SK-N-SH (cell line): ENCODE measurements around the gene SLC13A3. TPM values are rescaled to one million over a fixed set of nuclear protein-coding genes. Genes with fewer than 3 reads are reported as not detected.

Experiments
- CTCF ChIA-PET: fragments of 300-600, 350-600 bp; formaldehyde crosslinking; extraction: SDS; loops from one replicate; lab custom pipeline; 2021; lab: Yijun Ruan, JAX
- POLR2A ChIA-PET: fragments of 350-600 bp; sonication (Branson Sonifier 250); formaldehyde crosslinking; extraction: SDS; loops from one replicate; lab custom pipeline; 2020; ENCODE audit warnings: antibody characterized with exemption, inconsistent platforms; lab: Yijun Ruan, JAX
- DNase-seq: peaks from one replicate; pipeline ENCODE4 v3.0.0; 2012
- H2AFZ ChIP-seq: fragments of 200-600 bp; sonication (generic); 2 replicates; pipeline ENCODE4 v1.8.1; 2016; ENCODE audit warnings: antibody characterized with exemption, mild to moderate bottlenecking, low read depth
- H3F3A ChIP-seq: fragments of 200-600 bp; sonication (generic); replicated peaks from 2 replicates; pipeline ENCODE3; 2016; ENCODE audit warnings: antibody characterized with exemption, mild to moderate bottlenecking; ENCODE audit not compliant: insufficient read depth
- H3K27ac ChIP-seq, 2 experiments: fragments of 200-500 bp in 1 of 2; fragments of 200-600 bp in 1 of 2; sonication (Bioruptor generic) in 1 of 2; sonication (generic), shearing (Covaris generic) in 1 of 2; 2 replicates each; pipeline versions ENCODE4 v1.5.1 to v1.6.1; 2014 to 2016; ENCODE audit warnings: low read depth in 2 of 2, inconsistent platforms in 1 of 2, low read length in 1 of 2, mild to moderate bottlenecking in 1 of 2, mixed read lengths in 1 of 2
- H3K27me3 ChIP-seq: fragments of 200-600 bp; sonication (generic), shearing (Covaris generic); 2 replicates; pipeline ENCODE4 v1.6.1; 2016; ENCODE audit warnings: mixed run types; ENCODE audit not compliant: insufficient read depth
- H3K36me3 ChIP-seq, 2 experiments: fragments of 200-500 bp in 1 of 2; fragments of 200-600 bp in 1 of 2; sonication (Bioruptor generic) in 1 of 2; sonication (generic) in 1 of 2; replicated peaks in 1 of 2; 2 replicates each; pipeline versions ENCODE3 to v1.5.1; 2014 to 2016; ENCODE audit warnings: low read length in 1 of 2, mild to moderate bottlenecking in 1 of 2; ENCODE audit not compliant: insufficient read depth in 2 of 2, control insufficient read depth in 1 of 2
- H3K4me1 ChIP-seq, 2 experiments: fragments of 200-500 bp in 1 of 2; fragments of 200-600 bp in 1 of 2; sonication (Bioruptor generic) in 1 of 2; sonication (generic), shearing (Covaris generic) in 1 of 2; 2 replicates each; pipeline versions ENCODE4 v1.5.1 to v1.6.1; 2014 to 2016; ENCODE audit warnings: low read depth in 1 of 2, low read length in 1 of 2, mixed run types in 1 of 2; ENCODE audit not compliant: insufficient read depth in 2 of 2, control insufficient read depth in 1 of 2
- H3K4me2 ChIP-seq: fragments of 200-600 bp; sonication (generic), shearing (Covaris generic); 2 replicates; pipeline ENCODE4 v1.6.1; 2017; ENCODE audit warnings: mixed run types
- H3K4me3 ChIP-seq, 2 experiments: fragments of 200-500 bp in 1 of 2; fragments of 200-600 bp in 1 of 2; sonication (Bioruptor generic) in 1 of 2; sonication (generic), shearing (Covaris generic) in 1 of 2; 2 replicates each; pipeline versions ENCODE4 v1.5.1 to v1.8.1; 2014 to 2016; ENCODE audit warnings: low read depth in 2 of 2, inconsistent platforms in 1 of 2, low read length in 1 of 2, mild to moderate bottlenecking in 1 of 2, mixed read lengths in 1 of 2, moderate library complexity in 1 of 2
- H3K79me2 ChIP-seq: fragments of 200-600 bp; sonication (generic); 2 replicates; pipeline ENCODE4 v1.8.1; 2017; ENCODE audit warnings: mild to moderate bottlenecking; ENCODE audit not compliant: insufficient read depth
- H3K9ac ChIP-seq: fragments of 200-600 bp; sonication (generic); 2 replicates; pipeline ENCODE4 v1.6.1; 2017; ENCODE audit warnings: mixed run types
- H3K9me2 ChIP-seq: fragments of 200-600 bp; sonication (generic); 2 replicates; pipeline ENCODE4 v1.6.1; 2017; ENCODE audit warnings: mixed run types
- H3K9me3 ChIP-seq: fragments of 200-600 bp; sonication (generic); 2 replicates; pipeline ENCODE4 v1.6.1; 2017; ENCODE audit warnings: mixed run types, mild to moderate bottlenecking, moderate library complexity
- H4K20me1 ChIP-seq: fragments of 200-600 bp; sonication (generic); 2 replicates; pipeline ENCODE4 v1.6.1; 2017; ENCODE audit warnings: mild to moderate bottlenecking, mixed run types; ENCODE audit not compliant: insufficient read depth
- ELF1 ChIP-seq: IDR thresholded peaks from 2 replicates; pipeline ENCODE4 v1.4.0; 2012
- EP300 ChIP-seq, 2 experiments: IDR thresholded peaks; 2 replicates each; pipeline versions ENCODE4 v1.4.0 to v1.6.1; 2012; ENCODE audit warnings: borderline replicate concordance in 1 of 2, low read depth in 1 of 2, low read length in 1 of 2
- FOXJ3 ChIP-seq: sonication (generic); formaldehyde crosslinking; IDR thresholded peaks from 2 replicates; pipeline ENCODE4 v1.5.1; 2020; ENCODE audit warnings: mild to moderate bottlenecking, missing genetic modification reagents
- FOXM1 ChIP-seq: IDR thresholded peaks from 2 replicates; pipeline ENCODE4 v1.4.0; 2012; ENCODE audit warnings: low read depth, mild to moderate bottlenecking
- GABPA ChIP-seq: IDR thresholded peaks from 2 replicates; pipeline ENCODE4 v1.4.0; 2012; ENCODE audit warnings: low read depth, mild to moderate bottlenecking
- GATA2 ChIP-seq: sonication (generic); formaldehyde crosslinking; IDR thresholded peaks from 2 replicates; pipeline ENCODE4 v1.5.0; 2020; ENCODE audit warnings: mild to moderate bottlenecking, missing genetic modification reagents
- MEF2A ChIP-seq: IDR thresholded peaks from 2 replicates; pipeline ENCODE4 v1.4.0; 2012; ENCODE audit warnings: low read depth, borderline replicate concordance
- MXI1 ChIP-seq: IDR thresholded peaks from 2 replicates; pipeline ENCODE4 v1.6.1; 2012; ENCODE audit warnings: mild to moderate bottlenecking, low read depth, low read length, improper control_type of control experiment
- RCOR1 ChIP-seq: fragments of 150-350 bp; IDR thresholded peaks from 2 replicates; pipeline ENCODE4 v1.6.1; 2017; ENCODE audit warnings: antibody characterized with exemption, low read length
- RXRA ChIP-seq: IDR thresholded peaks from 2 replicates; pipeline ENCODE4 v1.4.0; 2012; ENCODE audit warnings: low read depth, mild to moderate bottlenecking, borderline replicate concordance
- SMC3 ChIP-seq: IDR thresholded peaks from 2 replicates; pipeline ENCODE4 v1.6.1; 2012; ENCODE audit warnings: low read depth, low read length, improper control_type of control experiment
- TAF1 ChIP-seq: IDR thresholded peaks from 2 replicates; pipeline ENCODE4 v1.6.1; 2012; ENCODE audit warnings: low read depth, mild to moderate bottlenecking, low read length, moderate library complexity, borderline replicate concordance
- TCF12 ChIP-seq: IDR thresholded peaks from 2 replicates; pipeline ENCODE4 v1.4.0; 2012
- TEAD4 ChIP-seq: IDR thresholded peaks from 2 replicates; pipeline ENCODE4 v1.4.0; 2012; ENCODE audit warnings: mild to moderate bottlenecking, borderline replicate concordance; ENCODE audit not compliant: insufficient read depth
- YY1 ChIP-seq: IDR thresholded peaks from 2 replicates; pipeline ENCODE4 v1.4.0; 2012; ENCODE audit warnings: low read depth, mild to moderate bottlenecking
- WGBS: methylation state at CpG from one replicate; pipeline ENCODE4 v1.1.6; 2017; ENCODE audit warnings: low lambda C conversion rate; 5-methylcytosine and 5-hydroxymethylcytosine counted together
- polyA plus RNA-seq, 3 experiments: library from polyadenylated mRNA; depleted of rRNA; stranded (reverse); fragments of >200 nt; gene quantifications; 2 replicates each; pipeline ENCODE4 v1.2.3, GENCODE V29; 2012
- TF ChIP-seq, protein P1 (sequence below): IDR thresholded peaks from 2 replicates; pipeline ENCODE4 v1.6.1; 2012; ENCODE audit warnings: mild to moderate bottlenecking, low read depth, low read length, moderate library complexity
- TF ChIP-seq, protein P2 (sequence below): fragments of 150-350 bp; IDR thresholded peaks from 2 replicates; pipeline ENCODE4 v1.6.1; 2017; ENCODE audit warnings: antibody characterized with exemption, low read length, low read depth, borderline replicate concordance
- TF ChIP-seq, protein P3 (sequence below): fragments of 150-350 bp; IDR thresholded peaks from 2 replicates; pipeline ENCODE4 v1.6.1; 2016; ENCODE audit warnings: mild to moderate bottlenecking, low read depth, low read length
- TF ChIP-seq, protein P4 (sequence below): IDR thresholded peaks from 2 replicates; pipeline ENCODE4; 2012

SLC13A3 gene
- polyA plus RNA-seq, 1 of the 3 experiments (the other 2 are of a cell fraction): 0.10 TPM

DNA sequence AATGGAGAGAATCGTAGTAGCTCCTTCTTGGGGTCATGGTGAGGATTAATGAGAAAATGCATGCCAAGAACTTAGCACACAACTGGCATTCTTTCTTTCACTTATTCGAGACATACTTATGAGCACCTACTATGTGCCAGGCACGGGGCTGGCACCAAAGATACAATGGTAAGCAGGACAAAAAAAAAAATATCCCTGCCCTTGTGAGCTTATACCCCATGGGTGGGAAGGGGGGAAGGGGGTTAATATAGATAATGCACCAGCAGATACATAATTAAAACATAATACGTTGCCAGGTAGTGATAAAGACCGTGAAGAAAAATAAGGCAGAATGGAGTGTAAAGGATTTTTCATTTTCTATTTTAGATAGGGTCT, 8.3 kb downstream of the SLC13A3 start:
- no peak overlapping the region for H3K9ac ChIP-seq
- no peaks in the 10 kb centered on the region for H4K20me1 ChIP-seq
- H3K4me2 ChIP-seq: no peak overlapping the region
- no peaks in the 10 kb centered on the region for H3K36me3 ChIP-seq
- H3K4me1 ChIP-seq: no peaks in the 10 kb centered on the region
- no peak for TF ChIP-seq TCF12
- TF ChIP-seq, protein P1, sequence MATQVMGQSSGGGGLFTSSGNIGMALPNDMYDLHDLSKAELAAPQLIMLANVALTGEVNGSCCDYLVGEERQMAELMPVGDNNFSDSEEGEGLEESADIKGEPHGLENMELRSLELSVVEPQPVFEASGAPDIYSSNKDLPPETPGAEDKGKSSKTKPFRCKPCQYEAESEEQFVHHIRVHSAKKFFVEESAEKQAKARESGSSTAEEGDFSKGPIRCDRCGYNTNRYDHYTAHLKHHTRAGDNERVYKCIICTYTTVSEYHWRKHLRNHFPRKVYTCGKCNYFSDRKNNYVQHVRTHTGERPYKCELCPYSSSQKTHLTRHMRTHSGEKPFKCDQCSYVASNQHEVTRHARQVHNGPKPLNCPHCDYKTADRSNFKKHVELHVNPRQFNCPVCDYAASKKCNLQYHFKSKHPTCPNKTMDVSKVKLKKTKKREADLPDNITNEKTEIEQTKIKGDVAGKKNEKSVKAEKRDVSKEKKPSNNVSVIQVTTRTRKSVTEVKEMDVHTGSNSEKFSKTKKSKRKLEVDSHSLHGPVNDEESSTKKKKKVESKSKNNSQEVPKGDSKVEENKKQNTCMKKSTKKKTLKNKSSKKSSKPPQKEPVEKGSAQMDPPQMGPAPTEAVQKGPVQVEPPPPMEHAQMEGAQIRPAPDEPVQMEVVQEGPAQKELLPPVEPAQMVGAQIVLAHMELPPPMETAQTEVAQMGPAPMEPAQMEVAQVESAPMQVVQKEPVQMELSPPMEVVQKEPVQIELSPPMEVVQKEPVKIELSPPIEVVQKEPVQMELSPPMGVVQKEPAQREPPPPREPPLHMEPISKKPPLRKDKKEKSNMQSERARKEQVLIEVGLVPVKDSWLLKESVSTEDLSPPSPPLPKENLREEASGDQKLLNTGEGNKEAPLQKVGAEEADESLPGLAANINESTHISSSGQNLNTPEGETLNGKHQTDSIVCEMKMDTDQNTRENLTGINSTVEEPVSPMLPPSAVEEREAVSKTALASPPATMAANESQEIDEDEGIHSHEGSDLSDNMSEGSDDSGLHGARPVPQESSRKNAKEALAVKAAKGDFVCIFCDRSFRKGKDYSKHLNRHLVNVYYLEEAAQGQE: no peak
- no peak for TF ChIP-seq SMC3
- TF ChIP-seq YY1: no peak
- TF ChIP-seq, protein P2, sequence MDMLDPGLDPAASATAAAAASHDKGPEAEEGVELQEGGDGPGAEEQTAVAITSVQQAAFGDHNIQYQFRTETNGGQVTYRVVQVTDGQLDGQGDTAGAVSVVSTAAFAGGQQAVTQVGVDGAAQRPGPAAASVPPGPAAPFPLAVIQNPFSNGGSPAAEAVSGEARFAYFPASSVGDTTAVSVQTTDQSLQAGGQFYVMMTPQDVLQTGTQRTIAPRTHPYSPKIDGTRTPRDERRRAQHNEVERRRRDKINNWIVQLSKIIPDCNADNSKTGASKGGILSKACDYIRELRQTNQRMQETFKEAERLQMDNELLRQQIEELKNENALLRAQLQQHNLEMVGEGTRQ: no peak
- no peak for TF ChIP-seq GATA2 (CRISPR knock-in tag)
- TF ChIP-seq RCOR1: no peak
- no peak for TF ChIP-seq GABPA
- no peak for TF ChIP-seq FOXJ3 (CRISPR knock-in tag)
- no peak for TF ChIP-seq RXRA
- no peak for TF ChIP-seq ELF1
- no peak for TF ChIP-seq EP300 (IDR thresholded peaks at IDR 0.05; ENCODE audit: borderline replicate concordance in 1 of 2, low read depth in 1 of 2, low read length in 1 of 2)
- TF ChIP-seq, all 33 proteins: peak for 0
- no peak for DNase-seq
- no peaks in the 10 kb centered on the region for H3K9me3 ChIP-seq
- no peaks in the 10 kb centered on the region for H3K27me3 ChIP-seq
- CTCF ChIA-PET: no interaction called here
- no peaks in the 10 kb centered on the region for H3F3A ChIP-seq
- H3K9me2 ChIP-seq: no peaks in the 10 kb centered on the region
- WGBS: 35% methylated on average over 5 of the region's 5 CpGs
- H2AFZ ChIP-seq: no peak overlapping the region
- no peak overlapping the region for H3K4me3 ChIP-seq
- no peaks in the 10 kb centered on the region for H3K79me2 ChIP-seq
- H3K27ac ChIP-seq: no peak overlapping the region
- POLR2A ChIA-PET: no interaction called here

DNA sequence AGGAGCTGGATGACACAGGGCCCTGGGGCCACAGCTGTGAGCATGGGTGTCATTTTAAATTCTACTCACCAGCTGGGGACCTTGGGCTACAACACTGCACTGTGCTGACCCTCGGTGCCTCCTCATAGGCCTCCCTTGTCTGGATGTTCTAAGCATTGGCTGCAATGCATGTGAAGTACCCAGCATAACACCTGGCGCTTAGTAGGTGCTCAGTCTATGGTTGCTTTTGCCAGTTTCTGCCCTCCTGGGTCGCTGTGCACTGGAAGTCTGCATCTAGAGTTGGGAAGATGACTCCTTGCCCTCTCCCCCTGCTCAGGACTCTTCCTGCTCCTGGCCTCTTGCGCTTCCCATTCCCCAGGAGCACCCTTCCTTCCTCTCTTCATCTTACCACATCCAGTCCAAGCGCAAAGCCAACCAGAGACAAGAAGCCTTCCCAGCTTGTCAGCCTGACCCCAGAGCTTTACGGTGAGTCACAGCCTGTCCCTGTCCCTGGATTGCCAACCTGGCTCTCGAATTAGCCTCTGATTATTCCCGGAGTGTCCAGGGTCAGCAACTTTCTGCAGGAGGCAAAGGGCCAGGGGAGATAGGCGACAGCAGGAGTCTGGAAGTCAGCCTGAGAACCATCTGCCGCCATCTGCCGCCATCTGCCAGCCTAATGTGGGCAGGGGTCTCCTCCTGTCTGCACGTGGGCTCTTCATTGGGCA, 8.8 kb downstream of the SLC13A3 start:
- Histone ChIP-seq H4K20me1 (no peaks in the 10 kb centered on the region), H3K79me2 (no peaks in the 10 kb centered on the region), H3K27me3 (no peaks in the 10 kb centered on the region), H3K9me3 (no peaks in the 10 kb centered on the region), H3K4me2 (no peak overlapping the region), H3K27ac (no peak overlapping the region), H3K36me3 (no peaks in the 10 kb centered on the region), H3F3A (no peaks in the 10 kb centered on the region), H3K9me2 (no peaks in the 10 kb centered on the region), H3K4me1 (no peaks in the 10 kb centered on the region), H3K4me3 (no peak overlapping the region), H2AFZ (no peak overlapping the region), H3K9ac (no peak overlapping the region)
- no peak for DNase-seq
- CTCF ChIA-PET: no interaction called here
- WGBS: 59% methylated on average over 12 of the region's 12 CpGs
- POLR2A ChIA-PET: no interaction called here
- no peak for TF ChIP-seq FOXM1
- no peak for TF ChIP-seq TAF1
- no peak for TF ChIP-seq GABPA
- no peak for TF ChIP-seq RCOR1
- no peak for TF ChIP-seq EP300 (IDR thresholded peaks at IDR 0.05; ENCODE audit: borderline replicate concordance in 1 of 2, low read depth in 1 of 2, low read length in 1 of 2)
- TF ChIP-seq MXI1: no peak
- TF ChIP-seq, protein P2: no peak
- TF ChIP-seq, protein P3, sequence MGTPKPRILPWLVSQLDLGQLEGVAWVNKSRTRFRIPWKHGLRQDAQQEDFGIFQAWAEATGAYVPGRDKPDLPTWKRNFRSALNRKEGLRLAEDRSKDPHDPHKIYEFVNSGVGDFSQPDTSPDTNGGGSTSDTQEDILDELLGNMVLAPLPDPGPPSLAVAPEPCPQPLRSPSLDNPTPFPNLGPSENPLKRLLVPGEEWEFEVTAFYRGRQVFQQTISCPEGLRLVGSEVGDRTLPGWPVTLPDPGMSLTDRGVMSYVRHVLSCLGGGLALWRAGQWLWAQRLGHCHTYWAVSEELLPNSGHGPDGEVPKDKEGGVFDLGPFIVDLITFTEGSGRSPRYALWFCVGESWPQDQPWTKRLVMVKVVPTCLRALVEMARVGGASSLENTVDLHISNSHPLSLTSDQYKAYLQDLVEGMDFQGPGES: no peak
- TF ChIP-seq RXRA: no peak
- TF ChIP-seq FOXJ3 (CRISPR knock-in tag): no peak
- no peak for TF ChIP-seq MEF2A
- TF ChIP-seq, protein P4, sequence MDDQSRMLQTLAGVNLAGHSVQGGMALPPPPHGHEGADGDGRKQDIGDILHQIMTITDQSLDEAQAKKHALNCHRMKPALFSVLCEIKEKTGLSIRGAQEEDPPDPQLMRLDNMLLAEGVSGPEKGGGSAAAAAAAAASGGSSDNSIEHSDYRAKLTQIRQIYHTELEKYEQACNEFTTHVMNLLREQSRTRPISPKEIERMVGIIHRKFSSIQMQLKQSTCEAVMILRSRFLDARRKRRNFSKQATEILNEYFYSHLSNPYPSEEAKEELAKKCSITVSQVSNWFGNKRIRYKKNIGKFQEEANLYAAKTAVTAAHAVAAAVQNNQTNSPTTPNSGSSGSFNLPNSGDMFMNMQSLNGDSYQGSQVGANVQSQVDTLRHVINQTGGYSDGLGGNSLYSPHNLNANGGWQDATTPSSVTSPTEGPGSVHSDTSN: no peak
- TF ChIP-seq TEAD4: no peak
- no peak for TF ChIP-seq SMC3
